ES-I3 (cell line): ENCODE results near the gene DNAH11.

Source experiments
- H3K36me3 ChIP-seq: 2 replicates; pipeline ENCODE4 v1.6.1; 2013; ENCODE audit warnings: mild to moderate bottlenecking, low read length, control low read depth, moderate library complexity; ENCODE audit not compliant: insufficient read depth
- H3K4me1 ChIP-seq: 2 replicates; pipeline ENCODE4 v1.6.1; 2013; ENCODE audit warnings: mild to moderate bottlenecking, control low read depth, low read length; ENCODE audit not compliant: insufficient read depth
- H3K9ac ChIP-seq: 2 replicates; pipeline ENCODE4 v1.6.1; 2013; ENCODE audit warnings: low read depth, mild to moderate bottlenecking, low read length, moderate library complexity
- H3K9me3 ChIP-seq: 2 replicates; pipeline ENCODE4 v1.6.1; 2013; ENCODE audit warnings: mild to moderate bottlenecking, low read length, moderate library complexity; ENCODE audit not compliant: control insufficient read depth, insufficient read depth

DNAH11 gene

GRCh38 chr7:21617916-21618390 is 75.1 kb downstream of the DNAH11 start:
- H3K9ac ChIP-seq: no peak overlapping the region
- H3K36me3 ChIP-seq: no peaks in the 10 kb centered on the region
- no peaks in the 10 kb centered on the region for H3K9me3 ChIP-seq
- H3K4me1 ChIP-seq: 0 out of 2 replicates have a peak, but pooled peaks cover 2% of the 10 kb centered on the region

- Histone ChIP-seq H3K4me1 (0 out of 2 replicates have a peak, but pooled peaks cover 2% of the 10 kb centered on the region), H3K36me3 (no peaks in the 10 kb centered on the region), H3K9me3 (no peaks in the 10 kb centered on the region), H3K9ac (no peak overlapping the region)
Observed at GRCh38 chr7:21618706-21619105, 75.9 kb downstream of the DNAH11 start.

- Histone ChIP-seq H3K4me1 (no peaks in the 10 kb centered on the region), H3K9me3 (no peaks in the 10 kb centered on the region), H3K36me3 (no peaks in the 10 kb centered on the region), H3K9ac (no peak overlapping the region)
Observed at GRCh38 chr7:21620054-21620453, 77.2 kb downstream of the DNAH11 start.

- H3K36me3 ChIP-seq: no peaks in the 10 kb centered on the region
- no peak overlapping the region for H3K9ac ChIP-seq
- H3K9me3 ChIP-seq: no peaks in the 10 kb centered on the region
- no peaks in the 10 kb centered on the region for H3K4me1 ChIP-seq
Observed at GRCh38 chr7:21624320-21624719, 81.5 kb downstream of the DNAH11 start.

GRCh38 chr7:21636694-21637093 is 93.9 kb downstream of the DNAH11 start:
- Histone ChIP-seq H3K4me1 (no peaks in the 10 kb centered on the region), H3K36me3 (no peaks in the 10 kb centered on the region), H3K9ac (no peak overlapping the region), H3K9me3 (peaks cover 3% of the 10 kb centered on the region; the same call in 1 of the 2 replicates)

- Histone ChIP-seq H3K4me1 (0 out of 2 replicates have a peak, but pooled peaks cover 5% of the 10 kb centered on the region), H3K36me3 (no peaks in the 10 kb centered on the region), H3K9me3 (peaks cover 3% of the 10 kb centered on the region; the same call in 1 of the 2 replicates), H3K9ac (no peak overlapping the region)
Observed at GRCh38 chr7:21639206-21639868, 96.5 kb downstream of the DNAH11 start.

- no peak overlapping the region for H3K9ac ChIP-seq
- H3K9me3 ChIP-seq: peaks cover 3% of the 10 kb centered on the region; the same call in 1 of the 2 replicates
- no peaks in the 10 kb centered on the region for H3K36me3 ChIP-seq
- 0 out of 2 replicates have a peak, but pooled peaks cover 5% of the 10 kb centered on the region for H3K4me1 ChIP-seq
Observed at GRCh38 chr7:21640105-21640504, 97.3 kb downstream of the DNAH11 start.

GRCh38 chr7:21641546-21641945 is 98.7 kb downstream of the DNAH11 start:
- 0 out of 2 replicates have a peak, but pooled peaks cover 5% of the 10 kb centered on the region for H3K4me1 ChIP-seq
- H3K9me3 ChIP-seq: peaks cover 3% of the 10 kb centered on the region; the same call in 1 of the 2 replicates
- H3K36me3 ChIP-seq: no peaks in the 10 kb centered on the region
- H3K9ac ChIP-seq: no peak overlapping the region

GRCh38 chr7:21642422-21642821 is 99.6 kb downstream of the DNAH11 start:
- no peak overlapping the region for H3K9ac ChIP-seq
- 0 out of 2 replicates have a peak, but pooled peaks cover 5% of the 10 kb centered on the region for H3K4me1 ChIP-seq
- no peaks in the 10 kb centered on the region for H3K36me3 ChIP-seq
- peaks cover 3% of the 10 kb centered on the region; the same call in 1 of the 2 replicates for H3K9me3 ChIP-seq

GRCh38 chr7:21651697-21652096 is 108.9 kb downstream of the DNAH11 start:
- Histone ChIP-seq H3K36me3 (no peaks in the 10 kb centered on the region), H3K9ac (no peak overlapping the region), H3K9me3 (no peaks in the 10 kb centered on the region)

GRCh38 chr7:21653623-21654022 is 110.8 kb downstream of the DNAH11 start:
- Histone ChIP-seq H3K4me1 (no peaks in the 10 kb centered on the region), H3K9ac (no peak overlapping the region), H3K9me3 (no peaks in the 10 kb centered on the region), H3K36me3 (no peaks in the 10 kb centered on the region)

More at GRCh38 chr7:21651697-21652096, 108.9 kb downstream of the DNAH11 start:
- H3K4me1 ChIP-seq: no peaks in the 10 kb centered on the region

- Histone ChIP-seq H3K9me3 (no peaks in the 10 kb centered on the region), H3K9ac (no peak overlapping the region), H3K36me3 (no peaks in the 10 kb centered on the region), H3K4me1 (no peaks in the 10 kb centered on the region)
Observed at GRCh38 chr7:21656081-21656480, 113.2 kb downstream of the DNAH11 start.

- no peak overlapping the region for H3K9ac ChIP-seq
- no peaks in the 10 kb centered on the region for H3K4me1 ChIP-seq
- no peaks in the 10 kb centered on the region for H3K9me3 ChIP-seq
- no peaks in the 10 kb centered on the region for H3K36me3 ChIP-seq
Observed at GRCh38 chr7:21656796-21657195, 114.0 kb downstream of the DNAH11 start.

- Histone ChIP-seq H3K9me3 (no peaks in the 10 kb centered on the region), H3K36me3 (no peaks in the 10 kb centered on the region), H3K4me1 (no peaks in the 10 kb centered on the region), H3K9ac (no peak overlapping the region)
Observed at GRCh38 chr7:21670496-21670895, 127.7 kb downstream of the DNAH11 start.

- no peak overlapping the region for H3K9ac ChIP-seq
- H3K9me3 ChIP-seq: no peaks in the 10 kb centered on the region
- H3K4me1 ChIP-seq: no peaks in the 10 kb centered on the region
- no peaks in the 10 kb centered on the region for H3K36me3 ChIP-seq
Observed at GRCh38 chr7:21671859-21672258, 129.0 kb downstream of the DNAH11 start.
